Activated CD4-positive, alpha-beta T cell treated with anti-CD3 and anti-CD28 coated beads, Interleukin-2, amount 50 U/mL, for 24 hours (primary cell): ENCODE results near the gene PGLYRP4.

Source experiments
- DNase-seq, 2 donors: peaks; one replicate each; pipeline ENCODE4 v3.0.0-alpha.2; 2020; ENCODE audit warnings: low read depth in 1 of 2, low spot score in 1 of 2

PGLYRP4 gene

DNA sequence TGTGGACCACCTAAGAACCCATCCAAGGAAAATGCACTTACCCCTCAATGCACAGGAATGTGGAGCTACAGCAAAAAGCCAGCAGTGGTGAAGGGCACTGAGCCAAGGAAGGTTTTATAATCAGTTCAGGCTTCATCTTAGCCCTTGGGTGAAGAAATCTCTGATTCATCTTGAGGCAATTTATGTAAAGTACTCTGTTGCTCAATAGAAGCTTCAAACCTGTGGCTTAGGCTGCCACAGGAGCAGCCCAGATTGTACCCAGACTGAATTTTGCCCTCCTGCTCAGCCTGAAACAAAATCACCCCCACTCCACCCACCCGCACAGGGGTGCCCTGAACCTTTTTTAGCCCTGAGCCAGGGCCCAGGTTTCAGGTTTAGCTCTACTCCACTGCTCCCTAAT, 26.9 kb upstream of the PGLYRP4 start, which contains the start of gene S100A12:
TSS of gene S100A12 (minus strand) at position 111 of the 400 bp plus-strand sequence. CDS start 1,029 bp downstream, outside the sequence.
- DNase-seq = no peak

DNA sequence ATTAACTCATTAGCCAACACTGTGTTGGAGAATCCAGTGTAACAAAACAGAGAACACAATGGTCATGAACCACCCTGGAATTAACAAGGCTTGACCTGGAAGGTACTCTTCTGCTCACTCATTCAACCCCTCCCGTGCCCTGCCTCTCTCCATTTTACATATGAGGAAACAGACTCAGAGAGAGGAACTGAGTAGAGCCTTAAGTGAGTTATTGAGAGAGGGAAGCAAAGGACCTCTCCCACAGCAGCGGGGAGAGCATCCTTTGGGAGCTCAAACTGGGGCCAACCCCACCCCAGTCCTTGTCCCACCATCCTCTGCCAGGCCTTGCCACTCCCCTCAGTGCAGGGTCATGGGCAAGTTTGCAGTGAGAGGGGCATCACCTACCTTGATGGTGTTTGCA, 25.4 kb upstream of the PGLYRP4 start:
- DNase-seq = no peak

DNA sequence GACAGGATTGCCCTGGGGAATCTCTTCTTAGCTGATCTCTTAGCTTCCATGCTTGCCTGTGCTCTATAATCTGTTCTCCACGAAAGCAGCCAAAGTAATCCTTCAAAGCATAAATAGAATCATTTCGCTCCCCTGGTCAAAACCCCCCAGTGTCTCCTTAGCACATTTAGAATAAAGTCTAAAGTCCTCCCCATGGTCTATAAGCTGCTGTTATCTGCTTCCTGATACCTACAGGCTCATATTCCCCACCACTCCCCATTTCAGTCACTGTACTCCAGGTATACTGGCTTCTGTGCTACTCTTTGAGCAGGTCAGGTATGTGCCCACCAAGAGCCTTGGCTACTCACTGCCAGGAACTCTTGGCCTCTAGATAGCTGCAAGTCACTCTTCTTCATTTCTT, 23.9 kb upstream of the PGLYRP4 start:
- no peak for DNase-seq

GRCh38 chr1:153371231-153371630, 22.6 kb upstream of the PGLYRP4 start:
- DNase-seq = no peak

DNA sequence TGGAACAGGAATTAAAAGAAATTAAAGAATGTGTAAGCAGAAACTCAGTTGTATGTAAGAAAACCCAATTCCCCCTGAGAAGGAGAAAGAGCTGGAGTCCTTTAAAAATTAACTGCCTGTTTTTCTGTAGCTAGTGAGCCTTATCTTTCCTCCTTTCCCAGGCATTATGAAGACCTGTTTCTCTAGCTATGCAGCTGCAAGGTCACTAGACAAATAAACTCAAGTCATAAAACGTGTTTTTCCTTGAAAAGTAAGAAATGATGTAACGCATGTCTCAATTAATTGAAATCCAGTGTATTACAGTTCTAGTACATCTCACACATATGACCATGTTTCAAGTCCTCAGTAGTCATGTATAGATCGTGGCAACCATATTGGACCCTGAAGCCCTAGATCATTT, 21.5 kb upstream of the PGLYRP4 start:
- DNase-seq = no peak

GRCh38 chr1:153368495-153368894, 19.9 kb upstream of the PGLYRP4 start:
- no peak for DNase-seq

GRCh38 chr1:153367090-153367489, 18.4 kb upstream of the PGLYRP4 start:
- DNase-seq = no peak

DNA sequence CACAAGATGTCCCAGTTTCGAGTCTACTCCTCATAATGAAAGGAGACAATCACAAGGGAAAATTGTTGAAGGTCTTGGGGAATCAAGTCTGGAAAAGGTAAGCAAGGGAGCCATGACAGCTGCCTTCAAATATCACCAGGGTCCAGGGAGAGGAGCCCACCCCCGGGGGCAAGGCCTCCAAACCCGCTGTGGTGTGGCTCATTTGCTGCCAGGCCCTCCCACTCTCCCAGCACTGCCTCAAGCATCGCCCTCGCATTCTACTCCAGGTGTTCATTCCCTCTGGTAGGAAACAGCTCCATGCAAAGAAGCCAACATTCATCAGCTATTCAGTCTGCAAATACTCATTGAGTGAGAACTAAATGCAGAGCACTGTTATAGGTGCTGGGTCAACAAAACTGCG, 17.6 kb upstream of the PGLYRP4 start:
- DNase-seq = no peak

DNA sequence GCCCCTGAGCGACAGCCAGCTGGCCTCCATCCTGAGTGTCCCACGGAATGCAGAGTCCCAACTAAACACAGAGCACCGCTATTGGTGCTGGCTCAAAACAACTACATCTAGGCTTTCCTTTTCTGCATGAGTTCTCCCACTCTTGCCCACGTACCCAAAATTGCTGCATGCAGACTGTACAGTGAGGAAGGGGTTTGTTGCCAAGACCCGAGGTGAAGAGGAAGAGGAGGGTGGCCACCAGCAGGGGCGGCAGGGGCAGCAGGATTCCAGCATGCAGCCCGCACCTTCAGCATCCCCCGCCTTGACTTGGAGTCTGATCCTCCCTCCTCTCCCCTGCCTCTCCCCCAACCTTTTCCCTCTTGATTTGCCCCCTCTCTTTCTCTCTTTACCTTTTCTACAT, 17.1 kb upstream of the PGLYRP4 start:
- no peak for DNase-seq

- no peak for DNase-seq
Measured at GRCh38 chr1:153364766-153365666, 16.4 kb upstream of the PGLYRP4 start.

GRCh38 chr1:153364156-153364555, 15.5 kb upstream of the PGLYRP4 start:
- DNase-seq = no peak

DNA sequence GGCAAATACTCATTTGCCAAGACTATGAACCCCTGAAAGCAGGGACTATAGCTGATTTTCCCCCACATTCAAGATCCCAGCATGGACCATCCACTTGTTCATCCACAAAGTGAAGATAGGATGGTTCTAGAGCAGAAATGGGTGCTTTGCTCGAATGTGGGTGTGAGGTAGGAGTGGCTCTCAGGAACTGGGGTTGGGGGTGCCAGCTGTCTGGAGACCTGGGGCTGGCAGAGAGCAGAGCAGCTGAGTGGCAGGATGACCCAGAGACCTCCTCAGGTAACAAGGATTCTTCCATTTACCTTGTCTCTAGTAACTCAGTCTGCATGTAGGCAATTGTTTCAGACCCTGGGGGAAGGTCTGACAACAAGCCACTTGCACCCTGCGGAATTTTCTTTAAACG, 15.0 kb upstream of the PGLYRP4 start:
- DNase-seq = no peak

GRCh38 chr1:153362187-153362775, 13.6 kb upstream of the PGLYRP4 start:
- no peak for DNase-seq

DNA sequence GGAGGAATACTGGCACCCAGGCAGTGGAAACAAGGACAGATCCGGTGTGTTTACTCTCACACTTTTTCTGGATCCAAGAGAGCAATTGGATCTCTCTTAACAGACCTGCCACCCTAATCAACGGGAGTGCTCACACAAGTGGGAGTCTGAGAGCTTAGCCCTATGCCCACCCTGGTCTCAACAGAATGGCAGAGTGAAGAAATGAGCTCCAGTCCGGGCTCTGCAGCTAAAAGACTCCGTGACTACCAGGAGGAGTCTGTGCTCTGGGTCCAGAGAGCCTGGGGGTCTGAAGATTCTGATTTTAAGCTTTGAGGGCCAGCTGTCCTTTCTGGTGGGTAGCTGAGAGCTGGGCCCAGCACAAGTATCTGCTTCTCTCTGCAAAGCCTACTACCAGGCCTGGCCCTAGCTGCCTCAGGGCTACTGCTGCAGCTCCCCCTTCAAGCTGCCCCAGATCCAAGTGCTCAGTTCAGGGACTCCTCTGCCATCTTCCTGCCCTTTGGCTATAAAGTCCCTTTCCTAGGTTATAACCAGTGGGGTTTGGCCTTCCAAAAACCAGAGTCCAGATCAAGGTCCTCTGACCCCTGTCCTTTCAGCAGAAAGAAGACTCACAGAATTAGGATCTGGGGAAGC, 13.0 kb upstream of the PGLYRP4 start:
- DNase-seq = no peak

GRCh38 chr1:153360592-153361479, 12.2 kb upstream of the PGLYRP4 start:
- no peak for DNase-seq

- DNase-seq = no peak
Measured at GRCh38 chr1:153360190-153360589, 11.5 kb upstream of the PGLYRP4 start.

DNA sequence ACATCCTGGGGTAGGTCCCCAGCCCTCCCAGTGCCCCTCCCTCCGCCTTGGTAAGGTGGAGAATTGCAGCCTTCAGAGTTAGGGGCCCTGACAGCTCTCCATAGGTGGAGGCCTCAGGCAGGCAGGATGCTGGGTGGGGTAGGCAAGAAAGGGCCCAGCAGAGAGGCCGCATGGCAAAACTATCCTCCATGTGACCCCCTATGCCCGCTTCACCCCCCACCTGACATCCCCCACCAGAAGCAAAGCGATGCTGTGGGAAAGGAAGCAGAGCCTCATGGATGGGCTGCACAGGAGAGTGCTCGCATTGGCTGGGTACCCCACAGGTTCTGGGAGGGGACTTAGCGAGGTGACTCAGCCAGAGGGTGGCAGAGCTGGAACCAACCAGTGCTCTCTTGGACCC, 10.6 kb upstream of the PGLYRP4 start:
- DNase-seq = no peak

DNA sequence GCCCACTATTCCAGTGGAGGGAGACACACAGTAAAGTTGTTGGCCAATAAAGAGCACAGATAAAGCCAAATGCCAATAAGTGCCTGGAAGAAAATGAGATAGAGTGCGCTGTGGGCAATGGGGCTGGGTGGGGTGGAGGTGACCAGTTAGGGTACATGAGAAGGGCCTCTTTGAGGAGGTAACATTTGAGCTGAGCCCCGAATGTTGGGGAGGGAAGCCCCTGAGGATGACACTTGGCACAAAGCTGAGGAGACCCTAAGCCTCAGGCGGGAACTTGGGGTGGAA, 10.0 kb upstream of the PGLYRP4 start:
- no peak for DNase-seq

- DNase-seq = no peak
Measured at GRCh38 chr1:153357853-153358690, 9.4 kb upstream of the PGLYRP4 start, which contains the start of gene S100A9. S100A9 (plus strand) TSS chr1:153357854; CDS start chr1:153358284, 430 bp downstream.

GRCh38 chr1:153357076-153357852, 8.6 kb upstream of the PGLYRP4 start:
- DNase-seq = no peak
